ENCODE data around the gene SKI.

SKI gene

DNA sequence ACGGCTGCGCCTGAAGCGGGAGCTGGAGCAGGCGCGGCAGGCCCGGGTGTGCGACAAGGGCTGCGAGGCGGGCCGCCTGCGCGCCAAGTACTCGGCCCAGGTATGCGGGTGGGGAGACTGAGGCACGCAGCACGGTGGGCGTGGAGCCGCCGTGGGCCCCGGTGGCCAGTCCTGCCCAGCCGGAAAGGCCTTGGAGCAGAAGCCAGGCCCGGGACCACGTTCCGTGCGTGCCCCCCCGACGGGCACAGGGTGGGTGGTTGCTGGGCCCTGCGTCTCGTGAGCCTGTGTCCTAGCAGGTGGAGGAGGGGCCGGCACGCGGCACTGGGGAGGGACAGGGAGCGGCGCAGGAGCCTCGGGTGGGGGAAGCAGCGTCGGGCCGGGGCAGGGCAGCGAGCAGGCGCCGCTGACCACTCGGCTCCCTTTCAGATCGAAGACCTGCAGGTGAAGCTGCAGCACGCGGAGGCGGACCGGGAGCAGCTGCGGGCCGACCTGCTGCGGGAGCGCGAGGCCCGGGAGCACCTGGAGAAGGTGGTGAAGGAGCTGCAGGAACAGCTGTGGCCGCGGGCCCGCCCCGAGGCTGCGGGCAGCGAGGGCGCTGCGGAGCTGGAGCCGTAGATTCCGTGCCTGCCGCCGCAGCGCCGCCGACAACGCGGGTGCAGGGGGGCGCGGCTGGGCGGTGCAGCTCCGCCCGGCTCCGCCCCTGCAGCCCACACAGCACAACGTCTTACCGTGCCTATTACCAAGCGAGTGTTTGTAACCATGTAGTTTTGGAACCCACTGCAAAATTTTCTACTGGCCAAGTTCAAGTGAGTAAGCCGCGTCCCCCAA lies 78.2 kb downstream of the SKI start:
- peak; percentile 30 for DNase-seq (ENCODE audit: low read depth, low spot score)

DNA sequence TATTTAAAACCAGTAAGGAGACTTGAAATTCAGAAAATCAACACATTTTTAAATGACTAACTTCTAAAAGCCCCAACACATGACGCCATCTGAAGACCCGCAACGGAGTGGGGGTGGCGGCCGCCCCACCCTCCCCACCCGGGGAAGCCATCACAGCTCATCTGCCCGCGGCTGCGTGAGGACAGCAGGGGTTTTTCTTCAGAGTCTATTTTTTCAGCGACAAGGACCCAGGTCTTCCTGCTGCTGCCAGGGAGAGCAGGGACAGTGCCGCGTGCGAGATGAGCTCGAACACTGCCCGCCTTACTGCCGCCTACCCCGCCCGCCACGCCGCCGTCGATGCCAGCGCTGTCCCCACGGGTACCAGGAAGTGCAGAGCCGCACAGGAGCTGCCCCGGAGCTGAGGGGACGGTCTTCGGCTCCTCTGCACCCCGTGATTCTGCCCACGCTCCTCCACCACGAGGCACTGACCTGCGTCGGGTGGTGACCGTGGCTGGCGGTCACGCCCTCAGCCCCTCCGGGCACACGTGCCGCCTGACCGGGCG lies 79.0 kb downstream of the SKI start:
- no peak for DNase-seq (ENCODE audit: low read depth, low spot score)

DNA sequence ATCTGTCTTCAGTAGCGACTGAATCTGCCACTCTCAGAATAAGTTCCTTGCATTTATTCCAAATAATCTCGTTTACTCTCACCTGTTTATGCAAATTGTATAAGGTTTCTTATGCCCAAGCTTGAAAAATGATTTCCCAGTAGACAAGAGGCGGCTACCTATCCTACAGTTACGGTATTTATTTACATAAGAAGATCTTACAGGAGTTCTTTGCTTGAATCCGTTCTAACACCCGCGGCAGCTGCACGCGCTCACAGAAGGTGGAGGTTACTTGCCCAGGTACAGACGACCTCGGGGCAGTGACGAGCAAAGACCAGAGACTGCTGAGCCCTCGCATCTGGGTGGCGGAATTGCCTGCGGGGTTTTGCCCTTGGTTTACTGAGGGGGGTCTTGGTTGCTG lies 79.9 kb downstream of the SKI start:
- no peak for DNase-seq (ENCODE audit: low read depth, low spot score)

DNA sequence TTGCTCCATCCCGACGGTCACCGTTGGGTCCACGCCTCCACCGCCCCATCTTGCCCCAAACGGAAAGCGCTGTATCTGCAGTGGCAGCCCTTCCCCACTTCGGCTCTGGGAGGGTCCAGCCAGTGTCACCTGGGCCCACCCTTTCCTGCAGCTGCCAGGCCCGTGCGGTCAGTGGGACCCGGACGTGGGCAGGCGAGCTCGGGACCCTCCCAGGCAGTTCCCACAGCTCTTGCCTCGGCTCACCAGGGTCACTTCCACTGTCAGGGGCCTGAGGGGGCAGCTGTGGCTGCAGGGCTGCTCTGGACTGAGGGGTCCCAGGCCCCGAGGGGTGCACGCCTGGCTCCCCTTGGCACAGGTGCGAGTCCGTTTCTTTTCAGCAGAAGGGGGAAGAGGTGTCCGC lies 80.7 kb downstream of the SKI start:
- no peak for DNase-seq (ENCODE audit: low read depth, low spot score)

DNA sequence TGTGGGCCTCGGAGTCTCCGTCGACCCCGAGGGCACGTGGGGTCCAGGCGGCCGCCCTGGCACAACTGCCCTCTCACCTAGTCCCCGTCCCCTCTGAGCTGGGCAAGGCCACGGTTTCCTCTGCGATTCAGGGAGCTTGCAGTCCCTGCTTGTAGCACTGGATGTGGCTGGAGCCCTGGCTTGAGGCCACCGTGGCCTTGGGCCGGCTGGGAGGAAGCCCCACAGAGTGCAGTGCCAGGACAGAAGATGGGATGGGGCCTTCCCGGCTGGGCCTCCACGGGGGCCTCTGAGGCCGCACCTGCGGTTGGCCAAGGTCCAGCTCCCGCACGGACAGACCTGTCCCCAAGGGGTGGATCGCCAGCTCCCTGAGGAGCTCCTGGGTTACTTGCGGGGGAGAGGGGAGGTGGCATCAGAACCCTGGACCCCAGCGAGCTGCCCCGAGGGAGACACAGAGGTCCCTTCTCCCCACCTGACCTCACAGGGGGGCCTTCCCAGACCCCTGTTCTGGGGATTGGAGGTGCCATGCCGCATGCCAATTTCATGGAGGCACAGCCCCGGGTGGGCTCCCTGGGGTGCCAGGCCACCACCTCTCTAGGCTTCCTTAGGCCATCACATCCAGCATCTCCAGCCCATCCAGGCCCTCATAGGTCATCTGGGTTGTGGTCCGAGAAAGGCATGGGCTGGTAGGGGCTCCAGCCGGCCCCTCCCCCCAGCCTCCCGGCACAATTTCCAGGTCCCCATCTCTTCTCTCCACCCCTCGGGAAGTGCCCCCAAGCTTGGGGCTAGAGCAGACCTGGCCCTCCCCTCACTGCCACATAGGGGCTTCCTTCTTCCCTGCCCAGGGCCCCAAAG lies 82.4 kb downstream of the SKI start:
- DNase-seq (ENCODE audit: low read depth, low spot score): no peak

DNA sequence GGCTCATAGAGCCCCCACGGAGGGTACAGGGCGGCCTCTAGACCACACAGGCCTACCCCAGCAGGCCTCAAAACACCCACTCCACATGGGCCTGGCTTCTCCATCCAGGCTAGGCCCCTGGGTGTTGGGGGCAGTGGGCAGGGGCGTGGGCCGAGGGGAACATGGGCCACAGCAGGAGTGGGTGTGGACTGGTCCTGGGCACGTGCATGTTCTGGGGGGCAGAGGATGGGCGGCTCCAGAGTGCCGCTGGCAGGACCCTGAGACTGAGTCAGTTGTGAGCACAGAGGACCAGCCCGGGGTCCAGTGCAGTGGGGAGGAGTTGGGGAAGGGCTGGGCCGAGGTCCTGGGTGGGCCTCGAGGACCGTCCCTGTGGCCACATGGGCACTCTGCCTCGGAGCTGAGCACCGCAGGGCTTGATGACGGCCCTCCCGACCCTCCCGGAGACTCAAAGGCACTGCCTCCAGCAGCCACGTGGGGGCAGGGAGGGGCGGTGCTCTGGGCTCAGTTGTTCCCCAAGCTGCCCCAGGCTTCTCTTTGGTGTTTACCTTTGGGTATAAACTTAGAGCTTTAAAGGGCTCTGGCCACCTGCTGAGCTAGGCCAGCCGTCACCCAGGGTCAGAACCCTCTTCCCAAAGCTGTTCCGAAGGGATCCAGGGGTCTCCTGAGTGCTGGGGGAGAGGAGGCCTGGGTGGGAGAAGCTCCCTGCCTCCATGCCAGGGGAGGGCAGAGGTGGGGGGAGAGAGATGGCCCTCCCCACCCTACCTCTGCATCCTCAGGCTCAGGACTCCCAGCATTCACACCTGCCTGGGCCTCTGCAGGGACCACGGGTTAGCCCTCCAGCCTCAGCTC lies 83.3 kb downstream of the SKI start:
- peak; percentile 47 for DNase-seq (ENCODE audit: low read depth, low spot score)

DNA sequence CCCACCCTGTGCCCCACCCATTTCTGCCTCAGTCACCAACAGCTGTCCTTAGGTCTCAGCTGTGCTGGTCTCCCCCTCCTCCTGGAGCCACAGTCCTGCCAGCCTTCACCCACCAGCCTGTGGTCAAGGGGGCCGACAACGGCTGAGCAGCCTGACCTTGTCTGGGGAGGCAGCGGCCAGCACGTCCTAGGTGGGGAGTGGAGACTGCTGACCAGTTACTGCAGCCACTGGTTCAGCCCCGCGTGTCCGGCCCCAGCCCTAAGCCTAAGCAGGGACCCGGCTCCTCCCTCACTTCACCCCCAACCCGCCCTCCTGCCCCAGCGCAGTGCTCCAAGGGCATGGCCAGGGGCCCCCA lies 84.0 kb downstream of the SKI start:
- no peak for DNase-seq (ENCODE audit: low read depth, low spot score)

DNA sequence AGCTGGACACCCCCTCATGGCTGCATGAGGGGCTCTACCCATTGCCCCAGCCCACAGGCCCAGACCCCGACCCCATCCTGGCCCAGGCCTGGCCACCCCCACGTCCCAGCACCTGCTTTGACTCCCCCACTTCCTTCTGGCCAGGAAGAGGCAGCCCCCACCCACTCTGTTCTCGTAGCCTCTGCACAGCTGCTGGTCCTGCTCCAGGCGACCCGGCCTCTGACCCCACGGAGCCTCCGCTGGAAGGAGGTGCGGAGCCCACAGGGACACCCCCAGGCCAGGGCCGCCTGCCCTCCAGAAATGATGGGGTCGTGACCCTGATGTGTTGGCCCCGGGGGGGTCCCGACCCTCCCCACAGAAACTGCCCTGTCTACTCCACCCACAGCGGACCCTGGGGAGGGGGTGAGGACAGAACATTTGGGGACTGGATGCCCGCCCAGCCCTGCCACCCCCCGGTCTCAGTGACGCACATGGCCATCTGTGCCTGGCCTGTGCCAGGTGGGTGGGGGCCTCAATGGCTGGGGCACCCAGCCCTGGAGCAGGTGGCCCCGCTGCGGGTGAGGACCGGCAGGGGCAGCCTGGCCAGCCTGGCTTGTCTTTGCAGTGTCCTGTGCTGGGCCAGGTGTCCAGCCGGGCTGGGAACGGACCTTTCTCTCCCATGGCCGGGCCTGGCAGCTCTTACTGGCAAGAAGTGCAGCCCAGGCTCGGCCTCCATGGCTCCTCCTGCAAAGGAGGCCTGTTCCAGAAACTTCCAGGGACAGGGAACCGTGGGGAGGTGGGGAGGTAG lies 84.6 kb downstream of the SKI start:
- DNase-seq (ENCODE audit: low read depth, low spot score): no peak

DNA sequence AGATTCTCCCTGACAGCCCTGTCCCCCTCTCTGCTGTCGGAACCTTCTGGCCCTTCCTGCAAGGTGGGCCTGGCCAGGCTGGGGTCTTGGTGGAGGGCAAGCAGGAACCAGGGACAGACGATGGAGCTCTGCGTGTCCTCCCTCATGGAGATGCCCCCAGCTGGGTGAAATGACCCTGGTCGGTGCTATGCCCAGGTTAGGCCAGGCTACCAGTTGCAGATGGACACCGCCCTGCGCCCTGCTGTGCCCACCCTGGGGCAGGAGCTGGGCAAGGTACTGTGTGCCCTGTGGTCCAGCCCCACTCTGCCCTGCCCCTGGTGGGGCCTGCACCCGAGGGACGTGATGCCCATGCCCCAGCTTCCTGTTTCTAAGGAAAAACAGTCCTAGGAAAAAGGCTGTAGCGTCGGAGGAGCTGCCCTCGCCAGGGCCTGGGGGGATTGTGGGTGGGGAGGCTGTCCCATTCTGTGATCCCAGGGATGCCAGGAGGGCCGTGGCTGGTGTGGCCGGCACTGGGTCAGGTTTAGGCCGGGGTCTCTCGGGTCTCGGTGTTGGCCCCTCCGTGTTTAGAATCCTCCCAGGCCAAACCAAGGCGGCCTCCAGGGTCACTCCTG lies 85.6 kb downstream of the SKI start:
- DNase-seq (ENCODE audit: low read depth, low spot score): no peak

DNA sequence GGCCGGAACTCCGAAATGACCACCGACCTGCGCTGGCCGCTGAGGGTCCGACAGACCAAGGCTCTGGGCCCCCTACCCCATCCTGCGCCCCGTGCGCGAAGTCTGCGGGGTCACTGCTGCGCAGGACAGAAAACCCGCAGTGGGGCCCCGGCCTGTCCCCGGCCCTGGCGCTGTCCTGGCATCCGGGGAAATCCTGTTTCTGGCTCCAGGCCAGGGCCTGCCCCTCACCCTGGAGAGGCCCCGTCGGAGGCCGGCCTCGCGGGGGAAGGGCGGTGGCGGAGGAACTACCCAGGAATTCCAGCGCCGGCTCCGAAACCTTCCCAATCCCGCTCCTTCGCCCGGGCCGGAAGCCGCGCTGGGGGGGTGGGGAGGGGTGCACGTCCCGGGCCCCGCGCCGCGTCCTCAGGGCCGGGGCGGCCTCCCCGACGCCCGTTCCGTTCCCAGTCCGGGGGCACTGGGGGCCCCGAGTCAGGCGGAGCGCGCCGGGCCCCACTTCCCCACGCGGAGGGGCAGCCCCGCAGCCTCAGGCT lies 86.2 kb downstream of the SKI start:
- DNase-seq (ENCODE audit: low read depth, low spot score): peak; percentile 54

DNA sequence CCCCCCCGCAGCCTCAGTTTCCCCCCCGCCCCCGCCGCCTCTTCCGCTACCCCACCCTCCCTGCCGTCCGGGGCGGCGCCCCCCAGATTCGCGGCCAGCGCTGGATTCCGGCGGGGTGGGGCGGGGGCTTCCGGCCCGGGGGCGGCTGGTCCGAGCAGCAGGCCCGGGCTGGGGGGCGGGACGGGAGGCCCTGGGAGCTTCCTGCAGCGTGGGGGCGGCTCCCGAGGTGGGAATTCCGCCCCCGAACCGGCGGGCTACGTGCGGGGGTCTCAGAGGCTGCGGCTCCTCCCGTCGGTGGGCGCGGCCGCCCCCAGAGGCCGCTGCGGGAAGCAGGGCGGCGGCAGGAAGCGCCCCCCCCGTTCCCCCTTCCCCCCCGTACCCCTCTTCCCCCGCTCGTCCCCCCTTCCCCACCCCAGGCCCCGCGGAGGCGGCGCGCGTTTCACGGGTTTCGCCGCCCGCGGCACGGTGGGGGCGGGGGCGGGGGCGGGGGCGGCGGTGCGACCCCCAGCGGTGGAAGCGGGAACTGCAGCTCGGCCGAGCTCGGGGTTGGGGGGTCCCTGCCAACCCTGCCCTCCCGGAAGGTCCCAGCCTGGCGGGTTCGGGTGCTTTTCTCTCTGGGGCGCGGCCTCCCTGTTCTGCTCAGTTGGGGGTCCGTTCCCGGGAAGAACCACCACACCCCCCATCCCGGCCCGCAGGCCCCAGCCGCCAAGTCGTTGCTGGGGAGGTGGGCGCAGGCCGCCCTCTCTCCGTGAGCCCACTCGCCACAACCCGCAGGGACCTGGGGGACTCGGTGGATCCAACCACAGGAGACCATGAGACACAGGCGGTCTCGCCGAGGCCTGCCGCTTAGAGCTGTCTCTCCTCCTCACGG lies 86.9 kb downstream of the SKI start:
- no peak for DNase-seq (ENCODE audit: low read depth, low spot score)

DNA sequence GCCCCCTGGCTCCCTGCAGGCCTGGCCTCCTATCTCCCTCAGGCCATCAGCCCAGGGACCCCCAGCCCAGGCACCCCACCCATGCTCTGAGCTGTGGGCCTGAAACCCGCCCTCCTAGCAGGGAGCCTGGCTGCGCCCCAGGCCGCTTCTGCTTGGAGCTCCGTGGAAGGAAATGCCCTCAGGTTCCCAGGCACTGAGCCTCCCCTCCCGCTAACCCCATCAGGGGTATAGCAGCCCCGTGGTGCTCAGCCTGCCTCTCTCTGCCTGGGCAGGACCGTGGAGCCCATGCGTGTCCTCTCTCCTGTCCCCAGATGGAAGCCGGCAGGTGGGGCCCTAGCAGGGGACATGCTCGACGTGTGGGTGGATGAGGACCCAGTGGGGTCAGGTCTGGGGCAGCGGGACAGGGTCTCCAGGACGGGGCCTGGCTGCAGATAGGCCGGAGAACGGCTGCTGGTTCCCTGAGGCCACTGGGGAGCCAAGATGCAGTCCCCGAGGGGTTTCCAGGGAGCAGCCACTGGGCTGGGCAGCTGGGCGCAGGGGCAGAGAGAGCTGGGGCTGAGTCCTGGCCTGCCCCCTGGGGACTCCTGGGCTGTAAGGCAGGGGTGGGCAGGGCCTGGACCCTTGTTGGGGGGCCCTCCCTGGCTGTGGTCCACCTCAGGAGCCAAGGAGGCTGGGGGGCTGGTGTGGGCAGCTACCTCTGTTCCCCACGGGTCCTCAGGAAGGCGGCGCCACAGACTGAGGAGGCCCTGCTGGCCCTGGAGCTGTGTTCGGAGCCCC lies 87.7 kb downstream of the SKI start:
- DNase-seq (ENCODE audit: low read depth, low spot score): no peak

DNA sequence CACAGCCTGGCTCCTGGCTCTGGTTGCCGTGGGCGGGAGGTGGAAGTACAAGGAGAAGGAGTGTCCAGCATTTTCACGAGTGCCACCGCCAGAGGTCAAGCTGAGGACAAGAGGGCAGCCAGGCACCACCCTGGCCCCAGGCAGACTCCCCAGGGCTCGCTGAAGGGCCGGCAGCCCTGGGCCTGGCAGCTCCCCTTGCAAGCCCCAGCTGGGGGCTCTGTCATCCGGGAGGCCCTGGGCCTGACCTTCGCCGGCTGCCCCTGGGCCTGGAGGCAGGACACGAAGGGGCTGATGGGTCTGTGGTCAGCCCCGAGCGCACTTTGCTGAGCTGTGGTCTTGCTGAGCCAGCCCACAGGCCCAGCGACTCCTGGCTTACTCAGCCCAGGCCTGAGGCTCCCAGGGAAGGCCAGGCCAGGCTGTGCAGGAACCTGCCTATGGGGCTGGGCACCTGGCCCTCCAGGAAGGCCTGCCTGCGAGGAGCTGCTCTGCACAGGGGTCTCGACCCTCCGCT lies 88.4 kb downstream of the SKI start:
- DNase-seq (ENCODE audit: low read depth, low spot score): no peak

DNA sequence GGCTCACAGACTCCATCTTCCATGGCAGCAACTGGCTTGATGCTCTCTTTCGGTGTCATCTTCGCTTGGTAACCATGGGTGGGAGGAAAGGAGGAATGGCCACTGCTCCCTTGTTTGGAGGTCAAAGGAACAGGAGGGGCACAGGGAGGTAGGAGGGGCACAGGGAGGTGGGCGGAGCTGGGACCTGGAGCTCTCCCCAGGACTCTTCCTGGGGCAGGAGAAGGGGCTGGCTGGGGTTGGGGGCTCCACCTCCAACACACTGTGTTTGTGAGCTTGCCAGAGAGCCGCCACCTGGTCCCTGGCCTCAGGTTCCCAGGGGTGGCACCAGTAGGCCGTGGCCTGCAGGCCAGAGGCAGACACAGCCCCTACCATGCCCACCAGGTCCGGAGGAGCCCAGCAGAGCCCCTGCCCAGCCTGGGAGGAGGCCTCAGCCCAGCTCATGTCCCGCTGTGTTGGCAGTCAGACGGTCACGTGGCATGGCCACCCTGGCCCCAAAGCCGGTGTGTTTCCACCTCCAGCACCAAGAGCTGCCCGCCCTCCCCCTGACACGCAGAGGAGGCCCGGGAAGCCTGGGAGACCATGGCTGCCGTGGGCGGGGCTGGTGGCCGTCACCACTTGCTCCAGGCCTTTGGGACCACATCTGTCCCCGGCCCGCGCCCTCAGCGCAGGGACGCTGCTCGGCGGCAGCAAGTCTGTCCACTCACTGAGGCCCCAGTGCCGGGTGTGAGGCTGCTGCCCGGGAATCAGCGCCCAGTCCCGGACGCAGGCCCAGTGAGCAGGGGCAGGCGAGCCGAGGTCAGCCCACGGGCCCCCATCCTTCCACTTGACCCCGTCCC lies 89.3 kb downstream of the SKI start:
- no peak for DNase-seq (ENCODE audit: low read depth, low spot score)

DNA sequence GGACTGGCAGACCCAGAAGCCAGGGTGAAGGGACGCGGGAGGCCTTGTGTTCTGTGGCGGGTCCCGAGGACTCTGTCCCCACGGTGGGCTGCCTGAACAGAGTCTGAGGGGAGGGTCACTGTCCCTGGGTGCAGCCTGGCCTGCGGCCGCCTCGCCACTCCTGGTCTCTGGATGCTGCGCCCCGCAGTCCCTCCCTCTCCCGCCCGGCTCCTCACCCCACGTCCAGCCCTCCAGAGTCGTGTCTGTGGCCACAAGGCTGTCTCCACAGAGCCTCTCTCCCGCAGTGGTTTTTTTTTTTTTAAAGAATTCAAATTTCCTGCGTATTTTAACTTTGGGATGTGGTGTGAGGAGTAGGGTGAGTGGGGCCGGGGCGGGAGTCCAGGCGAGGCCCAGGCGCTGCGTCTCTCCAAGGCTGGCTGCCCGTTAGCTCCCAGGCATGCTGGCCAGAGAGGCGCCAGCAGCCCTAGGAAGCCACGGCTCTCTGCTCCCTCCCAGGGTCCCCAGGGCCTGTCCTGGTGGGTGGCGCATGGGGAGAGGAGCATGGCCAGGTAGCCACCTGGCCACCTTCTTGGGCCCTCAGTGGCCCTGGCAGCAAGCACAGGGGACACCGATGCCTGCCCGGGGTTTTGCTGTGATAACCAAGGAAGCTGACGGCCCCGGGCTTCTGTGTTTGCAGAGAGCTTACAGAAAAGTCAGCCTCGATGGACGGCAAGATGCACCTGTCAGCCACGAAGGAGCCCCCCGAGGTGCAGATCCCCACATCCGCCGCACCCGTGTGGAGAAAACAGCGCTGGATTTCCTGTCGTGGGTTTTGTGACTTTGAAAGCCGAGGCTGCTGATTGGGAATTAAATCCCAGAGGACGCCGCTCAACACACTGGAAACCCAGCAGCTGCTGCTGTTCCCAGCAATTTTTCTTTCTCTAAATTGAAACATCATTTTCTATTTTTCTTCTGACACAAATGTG lies 90.5 kb downstream of the SKI start:
- no peak for DNase-seq (ENCODE audit: low read depth, low spot score)

DNA sequence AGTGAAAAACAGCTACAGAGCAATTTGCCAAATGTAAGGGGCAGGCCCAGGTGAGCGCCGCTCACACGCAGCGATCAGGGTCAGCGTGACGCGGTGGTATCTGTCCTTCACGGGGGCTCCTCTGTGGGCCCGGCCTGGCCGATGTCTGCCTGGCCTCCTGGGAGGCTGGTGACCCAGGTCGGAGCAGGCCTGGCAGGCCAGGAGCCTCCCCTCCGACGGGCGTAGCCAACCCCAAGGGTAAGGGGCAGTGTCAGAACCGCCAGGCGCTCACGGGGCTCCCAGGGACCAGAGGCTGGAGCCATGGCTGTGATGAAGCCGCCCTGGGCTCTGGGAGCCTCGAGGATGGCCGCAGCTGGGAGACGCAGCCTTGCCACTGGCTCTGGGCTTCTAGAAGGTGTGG lies 91.2 kb downstream of the SKI start:
- no peak for DNase-seq (ENCODE audit: low read depth, low spot score)
